ENCODE measurements around the gene RAMP2. TPM values are rescaled to one million over a fixed set of nuclear protein-coding genes. Genes with fewer than 3 reads are reported as not detected.
"Not testable (repeated sequence)": the region's sequence is repeated elsewhere in the genome, so short reads cannot be mapped to it uniquely, and the experiment has no call there.

The RAMP2 gene
- polyA plus RNA-seq, 1 experiment = 2.8 TPM

DNA sequence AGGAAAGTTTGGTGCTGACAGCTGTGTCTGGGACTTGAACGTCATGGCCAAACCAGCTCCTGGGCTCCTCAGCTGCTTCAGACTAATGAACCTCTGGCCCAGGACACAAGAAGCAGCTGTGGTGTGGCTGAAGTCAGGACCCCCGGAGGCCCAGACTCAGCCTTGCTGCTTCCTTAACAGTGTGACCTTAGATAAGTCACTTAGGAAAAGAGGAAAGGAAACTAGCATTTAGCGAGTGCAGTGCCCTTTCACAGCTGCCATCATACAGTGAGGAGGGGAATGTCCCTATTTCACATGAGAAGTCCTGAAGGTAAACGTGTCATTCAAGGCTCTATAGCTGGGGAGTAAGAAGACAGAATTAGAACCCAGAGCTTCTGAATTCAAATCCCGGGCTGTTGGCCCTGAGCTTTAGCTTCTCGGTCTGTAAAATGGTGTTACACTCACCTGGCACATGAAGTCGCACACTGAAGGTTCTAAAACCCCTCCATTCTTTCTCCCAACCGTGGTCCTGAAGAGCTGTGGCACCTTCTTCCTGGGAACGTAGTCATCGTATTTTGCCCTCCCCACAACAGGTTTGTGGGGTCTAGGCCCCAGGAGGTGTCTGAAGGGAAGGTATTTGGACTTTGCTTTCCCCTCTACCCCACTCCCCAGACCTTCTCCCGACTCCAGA is 910 bp upstream of the RAMP2 start:
- Histone ChIP-seq H3K27me3 (ENCODE audit: control insufficient read depth, insufficient read depth, low read length) (peaks cover 16% of the 10 kb centered on the region), H3K36me3 (ENCODE audit: control insufficient read depth, insufficient read depth, low read length) (no peaks in the 10 kb centered on the region), H3K4me3 (ENCODE audit: low read depth, low read length) (no peak overlapping the region)
- DNase-seq (ENCODE audit: low read depth) = no peak
- CTCF ChIA-PET = interaction anchor here (0.9 to 5.2 kb wide), 7 partner anchors 9 to 182 kb away, joined by 3 to 36 read pairs (median 4); partner anchors contain the start of gene PSMC3IP
- POLR2A ChIA-PET = no interaction called here
- no peak for TF ChIP-seq CTCF (IDR thresholded peaks at IDR 0.05; ENCODE audit: insufficient read depth, low read depth, low read length)

DNA sequence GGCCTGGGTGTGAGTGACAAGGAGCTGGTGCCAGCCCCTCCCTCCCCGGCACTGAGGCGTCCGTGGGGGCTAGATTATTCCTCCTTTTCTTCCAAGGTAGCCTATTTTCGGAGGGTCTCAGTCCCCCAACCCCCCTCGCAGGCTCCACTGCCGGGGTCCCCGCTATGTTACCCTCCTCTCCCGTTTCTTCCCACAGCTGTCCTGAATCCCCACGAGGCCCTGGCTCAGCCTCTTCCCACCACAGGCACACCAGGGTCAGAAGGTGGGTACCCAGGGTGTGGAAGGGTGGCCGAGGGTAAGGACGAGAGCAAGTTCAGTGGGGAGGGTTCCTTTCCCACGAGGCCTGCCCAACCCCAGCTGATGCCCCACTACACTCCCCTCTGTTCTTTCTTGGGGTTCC is 611 bp downstream of the RAMP2 start:
- ChIA-PET CTCF (interaction anchor here (1.2 to 5.2 kb wide), 8 partner anchors 12 to 183 kb away, joined by 3 to 36 read pairs (median 11); partner anchors contain the start of genes PSMC3IP, VPS25 and WNK4), POLR2A (no interaction called here)
- Histone ChIP-seq H3K36me3 (ENCODE audit: control insufficient read depth, insufficient read depth, low read length) (no peaks in the 10 kb centered on the region), H3K4me3 (ENCODE audit: low read depth, low read length) (peak overlapping the region; percentile 38), H3K27me3 (ENCODE audit: control insufficient read depth, insufficient read depth, low read length) (peaks cover 16% of the 10 kb centered on the region)
- no peak for TF ChIP-seq CTCF (IDR thresholded peaks at IDR 0.05; ENCODE audit: insufficient read depth, low read depth, low read length)
- DNase-seq (ENCODE audit: low read depth) = no peak

GRCh38 chr17:42766124-42766523 is 5.1 kb downstream of the RAMP2 start:
- H3K36me3 ChIP-seq (ENCODE audit: control insufficient read depth, insufficient read depth, low read length) = no peaks in the 10 kb centered on the region
- H3K27me3 ChIP-seq (ENCODE audit: control insufficient read depth, insufficient read depth, low read length) = peaks cover 3% of the 10 kb centered on the region
- no peak overlapping the region for H3K4me3 ChIP-seq (ENCODE audit: low read depth, low read length)
- DNase-seq (ENCODE audit: low read depth) = no peak
- TF ChIP-seq CTCF (IDR thresholded peaks at IDR 0.05; ENCODE audit: insufficient read depth, low read depth, low read length) = no peak
- CTCF ChIA-PET = interaction anchor here (0.5 to 1.0 kb wide), 3 partner anchors 47 to 390 kb away, joined by 3 read pairs; no protein-coding TSS in a partner anchor
- POLR2A ChIA-PET = no interaction called here

DNA sequence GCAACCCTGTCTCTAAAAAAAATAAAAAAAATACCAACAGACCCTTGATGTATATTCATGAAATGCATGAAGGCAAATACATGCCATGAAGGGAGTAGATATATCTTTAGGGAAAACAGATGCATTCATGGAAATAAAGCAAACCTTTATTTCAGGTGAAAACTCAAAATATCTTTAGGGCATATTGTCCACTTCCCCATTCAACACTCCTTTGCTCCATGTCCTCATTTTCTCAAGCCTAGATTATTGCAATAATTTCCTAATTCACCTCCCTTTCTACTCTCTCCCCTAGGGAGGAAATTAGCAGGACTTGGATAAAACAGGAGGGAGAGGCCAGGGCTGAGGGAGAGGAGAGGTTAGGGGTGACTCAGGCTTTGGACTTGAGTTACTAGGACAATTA is 6.5 kb downstream of the RAMP2 start:
- no peak overlapping the region for H3K4me3 ChIP-seq (ENCODE audit: low read depth, low read length)
- H3K27me3 ChIP-seq (ENCODE audit: control insufficient read depth, insufficient read depth, low read length) = no peaks in the 10 kb centered on the region
- H3K36me3 ChIP-seq (ENCODE audit: control insufficient read depth, insufficient read depth, low read length) = no peaks in the 10 kb centered on the region
- CTCF ChIA-PET = no interaction called here
- DNase-seq (ENCODE audit: low read depth) = no peak
- POLR2A ChIA-PET = no interaction called here
- no peak for TF ChIP-seq CTCF (IDR thresholded peaks at IDR 0.05; ENCODE audit: insufficient read depth, low read depth, low read length)

DNA sequence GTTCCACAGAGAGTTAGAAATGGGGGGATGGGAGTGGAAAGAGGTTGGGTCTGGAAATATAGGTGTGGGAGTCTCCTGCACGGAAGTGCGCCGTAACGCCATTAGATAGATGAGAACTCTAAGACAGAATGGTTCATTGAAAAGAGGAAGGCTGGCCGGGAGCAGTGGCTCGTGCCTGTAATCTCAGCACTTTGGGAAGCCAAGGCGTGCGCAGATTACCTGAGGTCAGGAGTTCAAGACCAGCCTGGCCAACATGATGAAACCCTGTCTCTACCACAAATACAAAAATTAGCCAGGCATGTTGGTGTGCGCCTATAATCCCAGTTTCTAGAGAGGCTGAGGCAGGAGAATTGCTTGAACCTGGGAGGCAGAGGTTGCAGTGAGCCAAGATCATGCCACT is 7.0 kb downstream of the RAMP2 start:
- CTCF ChIA-PET; POLR2A ChIA-PET; H3K4me3 ChIP-seq (ENCODE audit: low read depth, low read length); H3K27me3 ChIP-seq (ENCODE audit: control insufficient read depth, insufficient read depth, low read length); H3K36me3 ChIP-seq (ENCODE audit: control insufficient read depth, insufficient read depth, low read length); DNase-seq (ENCODE audit: low read depth): not testable (repeated sequence)

- POLR2A ChIA-PET; H3K4me3 ChIP-seq (ENCODE audit: low read depth, low read length); H3K27me3 ChIP-seq (ENCODE audit: control insufficient read depth, insufficient read depth, low read length); H3K36me3 ChIP-seq (ENCODE audit: control insufficient read depth, insufficient read depth, low read length); DNase-seq (ENCODE audit: low read depth): not testable (repeated sequence)
- CTCF ChIA-PET = interaction anchor here (0.7 to 1.1 kb wide), 3 partner anchors 10 to 192 kb away, joined by 3 read pairs; partner anchors contain the start of genes BECN1 and PSMC3IP
Observed at GRCh38 chr17:42769964-42770363, 8.9 kb downstream of the RAMP2 start.
